ENCODE results near the gene ALDH1L1. TPM values are rescaled to one million over a fixed set of nuclear protein-coding genes. Genes with fewer than 3 reads are reported as not detected.

Gene ALDH1L1
- total and polyA plus RNA-seq, 2 of the 13 experiments (the other 11 are each of a cell fraction or from before 2014, with no cell fraction given) = 11.2 to 28.7 TPM

GRCh38 chr3:126180477-126181397 is at the start of gene ALDH1L1 (continued):
- TF ChIP-seq BORCS8-MEF2B (CRISPR knock-in tag; IDR thresholded peaks at IDR 0.05) = no peak

GRCh38 chr3:126226374-126226773 is 46.0 kb upstream of the ALDH1L1 start:
- Histone ChIP-seq H3K27me3 (ENCODE audit: control insufficient read depth in 1 of 2, insufficient read depth in 2 of 2, low read length in 2 of 2) (no peaks in the 10 kb centered on the region), H3K4me2 (ENCODE audit: low read depth, low read length) (no peak overlapping the region), H4K20me1 (ENCODE audit: insufficient read depth, low read length) (no peaks in the 10 kb centered on the region), H2AFZ (ENCODE audit: low read length) (no peak overlapping the region), H3K27ac (ENCODE audit: extremely low read length, insufficient read depth, low read length) (no peak overlapping the region), H3K4me1 (ENCODE audit: insufficient read depth, low read length) (no peaks in the 10 kb centered on the region), H3K4me3 (replicated peaks in 1 of 3; ENCODE audit: insufficient read depth in 1 of 3, low read depth in 2 of 3, low read length in 3 of 3) (no peak overlapping the region), H3K9me3 (ENCODE audit: low read length) (no peaks in the 10 kb centered on the region), H3K9ac (ENCODE audit: insufficient read depth, low read depth, low read length) (no peak overlapping the region), H3K36me3 (replicated peaks in 1 of 2; ENCODE audit: control insufficient read depth in 1 of 2, insufficient read depth in 2 of 2, low read length in 2 of 2) (no peaks in the 10 kb centered on the region), H3K79me2 (ENCODE audit: insufficient read depth, low read length) (no peaks in the 10 kb centered on the region)
- no peak for FAIRE-seq
- ATAC-seq = no peak
- DNase-seq (ENCODE audit: low spot score) = no peak
- in situ Hi-C loops (cut with HindIII; ENCODE audit: extremely low pct_ligation_motif_present, low pct_unique_long_range_greater_than_20kb) = no loop called here
- 0% methylated on average over 1 of the region's 1 CpG for WGBS (ENCODE audit: low lambda C conversion rate)
- TF ChIP-seq, protein P1, sequence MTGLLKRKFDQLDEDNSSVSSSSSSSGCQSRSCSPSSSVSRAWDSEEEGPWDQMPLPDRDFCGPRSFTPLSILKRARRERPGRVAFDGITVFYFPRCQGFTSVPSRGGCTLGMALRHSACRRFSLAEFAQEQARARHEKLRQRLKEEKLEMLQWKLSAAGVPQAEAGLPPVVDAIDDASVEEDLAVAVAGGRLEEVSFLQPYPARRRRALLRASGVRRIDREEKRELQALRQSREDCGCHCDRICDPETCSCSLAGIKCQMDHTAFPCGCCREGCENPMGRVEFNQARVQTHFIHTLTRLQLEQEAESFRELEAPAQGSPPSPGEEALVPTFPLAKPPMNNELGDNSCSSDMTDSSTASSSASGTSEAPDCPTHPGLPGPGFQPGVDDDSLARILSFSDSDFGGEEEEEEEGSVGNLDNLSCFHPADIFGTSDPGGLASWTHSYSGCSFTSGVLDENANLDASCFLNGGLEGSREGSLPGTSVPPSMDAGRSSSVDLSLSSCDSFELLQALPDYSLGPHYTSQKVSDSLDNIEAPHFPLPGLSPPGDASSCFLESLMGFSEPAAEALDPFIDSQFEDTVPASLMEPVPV (CRISPR knock-in tag; IDR thresholded peaks at IDR 0.05) = no peak
- TF ChIP-seq ZNF720 (CRISPR knock-in tag; IDR thresholded peaks at IDR 0.05) (no peak), HOXD1 (CRISPR knock-in tag; IDR thresholded peaks at IDR 0.05) (no peak), ZNF75D (CRISPR knock-in tag; IDR thresholded peaks at IDR 0.05; ENCODE audit: borderline replicate concordance) (no peak), ZNF580 (CRISPR knock-in tag; IDR thresholded peaks at IDR 0.05; ENCODE audit: borderline replicate concordance, low read depth) (no peak), SNAPC4 (CRISPR knock-in tag; IDR thresholded peaks at IDR 0.05) (no peak)
- ChIA-PET CTCF (ENCODE audit: low intra/inter-chr PET ratio, low total read pairs) (no interaction called here), POLR2A (no interaction called here)
- intact Hi-C loops (cut with micrococcal nuclease; ENCODE audit: unreplicated experiment) = no loop called here
- BruUV-seq (replicated peaks) = no TSS peak

All from HepG2 (cell line).